Brain microvascular endothelial cell (primary cell): Measurements from ENCODE around the gene SUMO2.

ENCODE experiments used
- DNase-seq: peaks from one replicate; pipeline ENCODE4 v3.0.0-alpha.2; 2020
- H3K27ac ChIP-seq: fragments of 250-450 bp; sonication (Bioruptor Pico); 2 replicates; pipeline ENCODE4 v1.5.1; 2020; ENCODE audit warnings: mild to moderate bottlenecking, moderate library complexity
- H3K27me3 ChIP-seq: fragments of 250-450 bp; sonication (Bioruptor Pico); replicated peaks from 2 replicates; pipeline ENCODE4 v1.5.1; 2020; ENCODE audit warnings: mild to moderate bottlenecking
- H3K36me3 ChIP-seq: fragments of 250-450 bp; sonication (Bioruptor Pico); replicated peaks from 2 replicates; pipeline ENCODE4 v1.5.1; 2020; ENCODE audit warnings: mild to moderate bottlenecking
- H3K4me3 ChIP-seq: 2 replicates; pipeline ENCODE4 v1.5.1; 2011; ENCODE audit warnings: low read depth, mild to moderate bottlenecking, control low read depth, low read length, moderate library complexity
- CTCF ChIP-seq: IDR thresholded peaks from 2 replicates; pipeline ENCODE4 v1.5.1; 2011; ENCODE audit warnings: low read depth, mild to moderate bottlenecking, moderate library complexity, low read length, control low read depth, inconsistent platforms; ENCODE audit errors: missing control alignments
- in situ Hi-C: cut with HindIII; loops from 2 replicates; pipeline ENCODE4 v1.10.0; 2017; ENCODE audit warnings: low sequenced_read_pairs, low pct_ligation_motif_present

The SUMO2 gene

GRCh38 chr17:75191584-75191983 is 8.8 kb upstream of the SUMO2 start:
- H3K4me3 ChIP-seq, result no peak overlapping the region
- no peak for TF ChIP-seq CTCF
- no peaks in the 10 kb centered on the region for H3K36me3 ChIP-seq
- DNase-seq, result no peak
- no peak overlapping the region for H3K27ac ChIP-seq
- H3K27me3 ChIP-seq, result no peaks in the 10 kb centered on the region
- in situ Hi-C loops, result no loop called here

- TF ChIP-seq CTCF, result no peak
- no peak for DNase-seq
- no peaks in the 10 kb centered on the region for H3K27me3 ChIP-seq
- no peaks in the 10 kb centered on the region for H3K36me3 ChIP-seq
- in situ Hi-C loops, result no loop called here
- H3K27ac ChIP-seq, result no peak overlapping the region
- H3K4me3 ChIP-seq, result no peak overlapping the region
Measured at GRCh38 chr17:75188614-75189013, 5.9 kb upstream of the SUMO2 start.

- Histone ChIP-seq H3K4me3 (no peak overlapping the region), H3K27me3 (no peaks in the 10 kb centered on the region), H3K27ac (no peak overlapping the region), H3K36me3 (no peaks in the 10 kb centered on the region)
- in situ Hi-C loops, result no loop called here
- no peak for TF ChIP-seq CTCF
- no peak for DNase-seq
Measured at GRCh38 chr17:75183999-75184884, 1.5 kb upstream of the SUMO2 start.

- Histone ChIP-seq H3K27ac (peak overlapping the region; percentile 95), H3K27me3 (no peaks in the 10 kb centered on the region), H3K36me3 (peaks cover 4% of the 10 kb centered on the region), H3K4me3 (peak overlapping the region; percentile 98)
- DNase-seq, result no peak
- in situ Hi-C loops, result no loop called here
- no peak for TF ChIP-seq CTCF
Measured at GRCh38 chr17:75182319-75182568, 515 bp downstream of the SUMO2 start.

- in situ Hi-C loops, result no loop called here
Measured at GRCh38 chr17:75181608-75182318, 996 bp downstream of the SUMO2 start.

More at GRCh38 chr17:75181608-75182318, 996 bp downstream of the SUMO2 start:
- Histone ChIP-seq H3K4me3 (peak overlapping the region; percentile 98), H3K27ac (peak overlapping the region; percentile 95), H3K27me3 (no peaks in the 10 kb centered on the region), H3K36me3 (peaks cover 7% of the 10 kb centered on the region)
- no peak for DNase-seq
- TF ChIP-seq CTCF, result no peak
